ENCODE data around the gene SMTNL2.
"Not testable (repeated sequence)": the region's sequence is repeated elsewhere in the genome, so short reads cannot be mapped to it uniquely, and the experiment has no call there.

SMTNL2 gene

GRCh38 chr17:4593021-4593421 is 8.7 kb downstream of the SMTNL2 start:
- peaks cover 6% of the 10 kb centered on the region for H3K4me1 ChIP-seq
- H3K4me2 ChIP-seq (ENCODE audit: low read length), result no peak overlapping the region
- no peaks in the 10 kb centered on the region for H3K9me3 ChIP-seq (ENCODE audit: control insufficient read depth, low read length)
- no peak overlapping the region for H3K9ac ChIP-seq
- no peak overlapping the region for H3K27ac ChIP-seq
- no peak overlapping the region for H3K4me3 ChIP-seq (ENCODE audit: low read depth, low read length)
- no peak overlapping the region for H2AFZ ChIP-seq
- H3K36me3 ChIP-seq (ENCODE audit: control insufficient read depth, insufficient read depth, low read length), result no peaks in the 10 kb centered on the region
- no peaks in the 10 kb centered on the region for H3K79me2 ChIP-seq
- no peak for TF ChIP-seq CTCF (IDR thresholded peaks at IDR 0.05)
- no peaks in the 10 kb centered on the region for H3K27me3 ChIP-seq (ENCODE audit: control insufficient read depth, insufficient read depth, low read length)

GRCh38 chr17:4594406-4594805 is 10.1 kb downstream of the SMTNL2 start:
- no peaks in the 10 kb centered on the region for H3K36me3 ChIP-seq (ENCODE audit: control insufficient read depth, insufficient read depth, low read length)
- H3K9ac ChIP-seq, result no peak overlapping the region
- no peak overlapping the region for H3K4me3 ChIP-seq (ENCODE audit: low read depth, low read length)
- H3K9me3 ChIP-seq (ENCODE audit: control insufficient read depth, low read length), result no peaks in the 10 kb centered on the region
- H3K79me2 ChIP-seq, result no peaks in the 10 kb centered on the region
- H3K27ac ChIP-seq, result no peak overlapping the region
- no peaks in the 10 kb centered on the region for H3K27me3 ChIP-seq (ENCODE audit: control insufficient read depth, insufficient read depth, low read length)
- peaks cover 6% of the 10 kb centered on the region for H3K4me1 ChIP-seq
- H3K4me2 ChIP-seq (ENCODE audit: low read length), result no peak overlapping the region
- TF ChIP-seq CTCF (IDR thresholded peaks at IDR 0.05), result no peak
- H2AFZ ChIP-seq, result peak overlapping the region; percentile 88

- H3K9ac ChIP-seq, result no peak overlapping the region
- H3K4me2 ChIP-seq (ENCODE audit: low read length), result no peak overlapping the region
- no peaks in the 10 kb centered on the region for H3K36me3 ChIP-seq (ENCODE audit: control insufficient read depth, insufficient read depth, low read length)
- no peaks in the 10 kb centered on the region for H3K79me2 ChIP-seq
- peak overlapping the region; percentile 88 for H2AFZ ChIP-seq
- H3K4me3 ChIP-seq (ENCODE audit: low read depth, low read length), result no peak overlapping the region
- H3K9me3 ChIP-seq (ENCODE audit: control insufficient read depth, low read length), result no peaks in the 10 kb centered on the region
- TF ChIP-seq CTCF (IDR thresholded peaks at IDR 0.05), result peak; percentile 63
- peaks cover 6% of the 10 kb centered on the region for H3K4me1 ChIP-seq
- no peak overlapping the region for H3K27ac ChIP-seq
- no peaks in the 10 kb centered on the region for H3K27me3 ChIP-seq (ENCODE audit: control insufficient read depth, insufficient read depth, low read length)
Measured at GRCh38 chr17:4594931-4595684, 10.8 kb downstream of the SMTNL2 start.

- not testable (repeated sequence) for H3K4me2 ChIP-seq (ENCODE audit: low read length); H3K9me3 ChIP-seq (ENCODE audit: control insufficient read depth, low read length); H3K9ac ChIP-seq; H3K79me2 ChIP-seq; H3K4me1 ChIP-seq; H3K27ac ChIP-seq; H3K4me3 ChIP-seq (ENCODE audit: low read depth, low read length); H3K36me3 ChIP-seq (ENCODE audit: control insufficient read depth, insufficient read depth, low read length); H3K27me3 ChIP-seq (ENCODE audit: control insufficient read depth, insufficient read depth, low read length)
- peak overlapping the region; percentile 88 for H2AFZ ChIP-seq
Measured at GRCh38 chr17:4595685-4596342, 11.5 kb downstream of the SMTNL2 start.

GRCh38 chr17:4596636-4597380 is 12.5 kb downstream of the SMTNL2 start:
- Histone ChIP-seq H3K36me3 (ENCODE audit: control insufficient read depth, insufficient read depth, low read length) (no peaks in the 10 kb centered on the region), H3K27me3 (ENCODE audit: control insufficient read depth, insufficient read depth, low read length) (no peaks in the 10 kb centered on the region), H3K4me1 (peaks cover 6% of the 10 kb centered on the region), H3K4me3 (ENCODE audit: low read depth, low read length) (no peak overlapping the region), H3K27ac (no peak overlapping the region), H3K4me2 (ENCODE audit: low read length) (no peak overlapping the region), H3K79me2 (no peaks in the 10 kb centered on the region), H2AFZ (no peak overlapping the region), H3K9me3 (ENCODE audit: control insufficient read depth, low read length) (no peaks in the 10 kb centered on the region), H3K9ac (no peak overlapping the region)
- no peak for TF ChIP-seq CTCF (IDR thresholded peaks at IDR 0.05)

Measured in parathyroid adenoma (tissue), 2 donors.